Left kidney (tissue), 8 donors: ENCODE measurements around the gene MYL6B. TPM values are rescaled to one million over a fixed set of nuclear protein-coding genes. Genes with fewer than 3 reads are reported as not detected.
"Not testable (repeated sequence)": the region's sequence is repeated elsewhere in the genome, so short reads cannot be mapped to it uniquely, and the experiment has no call there.

Experiments
- DNase-seq: peaks from one replicate; pipeline ENCODE4 v3.0.0-alpha.2; 2013
- long read RNA-seq, 8 donors: transcript quantifications; one replicate each; lab custom pipeline, GENCODE V29; 2026
- polyA plus RNA-seq: library from polyadenylated mRNA; unstranded; fragments of 120-200 nt; gene quantifications from one replicate; pipeline ENCODE4 v1.2.1, GENCODE V29; 2013; ENCODE audit not compliant: insufficient read length

Gene MYL6B
- polyA plus RNA-seq, result 155 TPM
- long read RNA-seq, donor 1, transcript MYL6B-202 (2 exons, 887 nt), result minor isoform, 6 of 204 reads
- long read RNA-seq, donor 1, transcript MYL6B-208 (3 exons, 322 nt), result major isoform, 37 of 204 reads
- long read RNA-seq, donor 1, partial matches to known transcripts, result 121 of 204 reads
- long read RNA-seq, donor 1, other reads (novel, unspliced or antisense), result 34 of 204 reads
- long read RNA-seq, donor 2, transcript MYL6B-208 (3 exons, 322 nt), result major isoform, 26 of 146 reads
- long read RNA-seq, donor 2, partial matches to known transcripts, result 77 of 146 reads
- long read RNA-seq, donor 2, other reads (novel, unspliced or antisense), result 37 of 146 reads
- long read RNA-seq, donor 3, transcript MYL6B-208 (3 exons, 322 nt), result major isoform, 16 of 40 reads
- long read RNA-seq, donor 3, partial matches to known transcripts, result 0 of 40 reads
- long read RNA-seq, donor 3, other reads (novel, unspliced or antisense), result 20 of 40 reads
- long read RNA-seq, donor 4, partial matches to known transcripts, result 38 of 49 reads
- long read RNA-seq, donor 4, other reads (novel, unspliced or antisense), result 6 of 49 reads
- long read RNA-seq, donor 5, transcript MYL6B-208 (3 exons, 322 nt), result major isoform, 42 of 1,143 reads
- long read RNA-seq, donor 5, transcript MYL6B-205 (2 exons, 221 nt), result minor isoform, 5 of 1,143 reads
- long read RNA-seq, donor 5, transcript MYL6B-202 (2 exons, 887 nt), result minor isoform, 5 of 1,143 reads
- long read RNA-seq, donor 5, partial matches to known transcripts, result 786 of 1,143 reads
- long read RNA-seq, donor 5, other reads (novel, unspliced or antisense), result 299 of 1,143 reads
- long read RNA-seq, donor 6, transcript MYL6B-208 (3 exons, 322 nt), result major isoform, 38 of 152 reads
- long read RNA-seq, donor 6, partial matches to known transcripts, result 83 of 152 reads
- long read RNA-seq, donor 6, other reads (novel, unspliced or antisense), result 19 of 152 reads
- long read RNA-seq, donor 7, transcript MYL6B-208 (3 exons, 322 nt), result major isoform, 41 of 141 reads
- long read RNA-seq, donor 7, transcript MYL6B-205 (2 exons, 221 nt), result minor isoform, 5 of 141 reads
- long read RNA-seq, donor 7, transcript MYL6B-202 (2 exons, 887 nt), result minor isoform, 11 of 141 reads
- long read RNA-seq, donor 7, partial matches to known transcripts, result 20 of 141 reads
- long read RNA-seq, donor 7, other reads (novel, unspliced or antisense), result 59 of 141 reads
- long read RNA-seq, donor 8, transcript MYL6B-208 (3 exons, 322 nt), result major isoform, 8 of 33 reads
- long read RNA-seq, donor 8, partial matches to known transcripts, result 0 of 33 reads
- long read RNA-seq, donor 8, other reads (novel, unspliced or antisense), result 20 of 33 reads

DNA sequence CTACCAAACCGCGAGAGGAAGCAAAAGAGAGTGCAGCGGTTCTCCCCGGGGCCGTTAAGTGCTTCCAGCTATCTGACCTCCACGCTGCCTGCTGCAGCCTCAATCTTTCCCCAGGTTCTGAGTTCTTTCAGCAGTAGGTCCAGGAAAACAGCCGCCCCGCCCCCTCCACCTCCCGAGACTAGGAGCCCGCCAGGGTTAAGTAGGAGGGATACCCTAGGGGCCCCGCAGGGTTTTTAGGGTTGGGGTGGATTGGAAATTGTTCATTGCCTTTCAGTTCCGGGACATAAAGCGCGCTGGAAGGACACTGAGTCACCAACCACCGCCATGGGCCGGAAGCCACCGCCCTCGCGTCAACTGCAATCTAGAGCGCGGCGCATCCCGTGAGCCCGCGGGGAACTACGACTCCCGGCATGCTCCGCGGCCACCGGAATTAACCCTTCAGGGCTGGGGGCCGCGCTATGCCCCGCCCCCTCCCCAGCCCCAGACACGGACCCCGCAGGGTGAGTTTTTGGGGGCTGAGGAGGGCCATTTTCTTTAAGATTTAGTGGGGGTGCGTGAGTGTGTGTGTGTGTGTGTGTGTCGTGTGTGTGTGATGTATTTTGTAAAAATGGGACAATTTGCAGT, at the start of gene MYL6B:
Gene MYL6B, plus strand, starts transcription at position 456 of the 624 bp plus-strand sequence. CDS start 1,332 bp downstream, outside the sequence.
- DNase-seq, result peak; percentile 93

DNA sequence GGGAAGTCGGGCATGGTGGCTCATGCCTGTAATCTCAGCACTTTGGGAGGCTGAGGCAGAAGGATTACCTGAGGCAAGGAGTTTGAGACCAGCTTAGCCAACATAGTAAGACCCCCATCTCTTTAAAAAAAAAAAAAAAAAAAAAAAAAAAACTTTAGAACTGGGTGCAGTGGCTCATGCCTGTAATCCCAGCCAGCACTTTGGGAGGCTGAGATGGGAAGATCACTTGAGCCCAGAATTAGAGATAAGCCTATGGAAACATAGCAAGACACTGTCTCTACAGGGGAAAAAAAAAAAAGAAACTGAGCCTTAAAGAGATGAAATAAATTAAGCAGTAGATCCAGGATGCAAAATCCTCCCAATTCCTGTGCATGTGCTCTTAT, 49.7 kb upstream of the MYL6B start:
- no peak for DNase-seq

DNA sequence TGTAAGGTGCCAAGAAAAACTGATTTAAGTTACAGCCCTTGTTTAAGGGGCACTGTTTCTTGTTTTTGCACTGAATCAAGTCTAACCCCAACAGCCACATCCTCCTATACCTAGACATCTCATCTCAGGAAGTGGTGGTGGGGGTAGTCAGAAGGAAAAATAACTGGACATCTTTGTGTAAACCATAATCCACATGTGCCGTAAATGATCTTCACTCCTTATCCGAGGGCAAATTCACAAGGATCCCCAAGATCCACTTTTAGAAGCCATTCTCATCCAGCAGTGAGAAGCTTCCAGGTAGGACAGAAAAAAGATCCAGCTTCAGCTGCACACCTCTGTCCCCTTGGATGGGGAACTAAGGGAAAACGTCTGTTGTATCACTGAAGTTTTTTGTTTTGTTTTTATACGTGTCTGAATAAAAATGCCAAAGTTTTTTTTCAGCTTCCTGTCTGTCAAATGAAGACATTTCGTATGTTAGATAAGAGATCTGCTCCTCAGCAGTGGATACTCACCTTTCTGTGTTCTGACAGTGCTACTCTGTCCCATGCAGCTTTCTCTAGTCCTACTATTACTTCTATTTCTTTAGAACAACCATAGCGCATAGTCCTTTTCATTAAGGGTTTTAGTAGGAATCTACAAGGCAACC, 49.2 kb upstream of the MYL6B start:
- DNase-seq, result no peak

DNA sequence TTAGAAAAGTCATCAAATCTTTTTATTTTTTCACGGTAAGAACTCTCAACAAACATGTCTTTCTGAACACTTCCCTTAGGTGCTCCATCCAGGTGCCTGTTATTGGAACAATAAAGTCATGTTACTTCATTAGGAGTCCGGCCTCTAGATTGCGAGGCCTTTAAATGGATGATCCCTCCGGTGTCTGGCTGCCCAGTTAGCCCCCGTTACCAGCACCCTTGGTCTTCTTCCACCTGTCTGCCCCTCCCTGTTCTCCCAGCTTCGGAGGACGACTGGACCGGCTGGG, 48.6 kb upstream of the MYL6B start:
- no peak for DNase-seq

DNA sequence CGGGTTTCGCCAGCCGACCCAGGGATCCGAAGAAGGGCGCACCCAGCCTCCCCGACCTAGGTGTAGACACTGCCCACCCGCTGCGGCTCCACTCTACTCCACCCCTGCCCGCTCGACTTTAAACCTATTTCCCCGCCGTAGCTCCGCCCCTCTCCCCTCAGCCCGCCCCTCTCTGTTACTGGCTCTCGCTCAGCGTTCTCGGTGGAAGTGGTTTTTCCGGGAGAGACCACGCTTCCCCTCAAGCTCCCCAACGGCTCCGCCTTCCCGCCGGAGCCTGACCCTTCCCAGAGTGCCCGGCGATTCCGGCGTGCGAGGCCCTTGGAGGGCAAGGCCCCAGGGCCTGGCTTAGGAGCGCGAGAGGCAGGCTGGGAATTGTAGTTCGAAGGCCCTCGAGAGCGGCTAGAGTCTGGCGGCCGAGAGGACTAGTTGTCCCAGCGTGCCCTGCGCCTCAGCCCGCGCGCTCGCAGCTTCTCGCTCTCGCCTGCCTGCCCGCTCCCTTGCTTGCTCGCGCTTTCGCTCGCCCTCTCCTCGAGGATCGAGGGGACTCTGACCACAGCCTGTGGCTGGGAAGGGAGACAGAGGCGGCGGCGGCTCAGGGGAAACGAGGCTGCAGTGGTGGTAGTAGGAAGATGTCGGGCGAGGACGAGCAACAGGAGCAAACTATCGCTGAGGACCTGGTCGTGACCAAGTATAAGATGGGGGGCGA, 48.1 kb upstream of the MYL6B start, which contains the start of gene PA2G4:
Gene PA2G4, plus strand, starts transcription at position 451 of the 706 bp plus-strand sequence. Its CDS starts 179 bp downstream, at position 630.
- peak; percentile 99 for DNase-seq

DNA sequence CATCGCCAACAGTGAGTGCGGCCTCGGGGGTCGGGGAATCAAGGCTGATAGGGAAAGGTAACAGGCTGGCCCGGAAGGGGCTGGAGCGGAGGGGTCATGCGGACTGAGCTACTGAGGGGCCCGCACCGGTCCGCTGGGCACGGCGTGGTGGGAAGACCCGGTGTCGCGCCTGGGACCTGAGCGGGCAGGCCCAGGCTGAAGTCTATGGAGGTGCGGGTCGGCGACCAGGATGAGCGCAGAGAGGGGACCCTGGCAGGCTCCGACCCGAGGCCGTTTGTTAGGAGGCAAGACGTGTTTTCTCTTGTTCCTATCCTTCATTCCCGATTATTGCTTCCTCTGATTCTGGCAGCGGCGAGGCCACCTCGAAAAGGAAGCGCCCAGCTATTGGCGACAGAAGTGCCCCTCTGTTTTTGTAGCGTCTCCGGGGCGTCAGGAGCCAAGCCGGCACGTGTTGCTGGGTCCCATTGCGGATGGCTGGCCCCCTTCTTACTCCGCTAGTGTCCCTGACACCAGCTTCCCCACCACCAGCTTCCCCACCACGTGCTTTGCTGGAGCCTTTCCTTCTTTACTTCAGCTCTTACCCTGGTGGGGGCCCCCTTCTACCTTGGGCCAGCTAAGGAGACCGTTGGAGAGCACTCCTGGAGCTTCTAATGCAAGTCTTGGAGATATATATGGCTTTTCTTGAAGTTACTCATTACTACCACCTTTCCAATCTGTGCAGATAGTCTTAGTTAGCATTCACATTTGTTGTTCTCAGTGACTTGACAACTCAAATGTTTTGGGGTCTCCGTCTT, 47.4 kb upstream of the MYL6B start:
- no peak for DNase-seq

DNA sequence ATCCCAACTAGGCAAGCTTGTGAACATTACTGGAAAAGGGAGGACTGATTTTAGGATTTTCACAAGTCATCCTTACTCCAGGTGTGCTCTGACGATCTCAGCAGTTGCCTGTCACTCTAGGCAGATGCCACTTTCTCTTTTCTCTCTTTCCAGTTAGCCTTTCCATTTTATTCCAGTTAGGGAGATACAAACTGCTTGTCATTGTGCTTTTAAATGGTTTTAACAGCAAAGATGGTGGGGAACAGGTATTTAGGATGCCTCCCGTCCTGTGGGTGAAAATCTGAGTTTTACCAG, 46.8 kb upstream of the MYL6B start:
- no peak for DNase-seq

DNA sequence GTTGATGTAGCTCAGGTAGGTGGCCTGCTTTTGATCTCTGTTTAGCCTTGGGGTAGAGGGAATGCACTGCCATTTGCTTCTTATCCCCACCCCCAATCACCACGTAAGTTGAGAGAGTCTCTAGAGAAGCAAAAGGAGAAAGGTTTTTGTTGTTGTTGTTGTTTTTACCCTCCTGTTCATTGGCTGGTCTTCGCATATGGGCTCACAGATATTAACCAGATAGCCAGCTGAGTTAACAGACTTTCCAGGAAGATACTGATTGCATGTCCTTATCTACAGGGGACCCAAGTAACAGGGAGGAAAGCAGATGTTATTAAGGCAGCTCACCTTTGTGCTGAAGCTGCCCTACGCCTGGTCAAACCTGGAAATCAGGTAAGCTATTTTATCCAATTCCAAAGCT, 45.1 kb upstream of the MYL6B start:
- DNase-seq, result no peak

DNA sequence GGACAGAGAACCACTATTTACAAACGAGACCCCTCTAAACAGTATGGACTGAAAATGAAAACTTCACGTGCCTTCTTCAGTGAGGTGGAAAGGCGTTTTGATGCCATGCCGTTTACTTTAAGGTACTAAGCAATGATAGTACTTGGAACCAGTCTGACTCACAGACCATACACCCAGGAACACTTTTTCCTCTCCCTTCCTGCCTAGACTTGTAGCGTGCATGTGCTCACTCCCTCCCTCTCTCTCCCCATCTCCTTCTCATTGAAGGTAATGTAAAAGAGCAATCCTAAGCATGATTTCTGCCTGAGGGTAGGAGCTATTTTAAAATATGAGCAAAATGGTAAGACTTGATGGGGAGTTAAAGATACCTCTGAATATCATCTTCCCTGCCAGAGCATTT, 41.8 kb upstream of the MYL6B start:
- DNase-seq, result no peak

DNA sequence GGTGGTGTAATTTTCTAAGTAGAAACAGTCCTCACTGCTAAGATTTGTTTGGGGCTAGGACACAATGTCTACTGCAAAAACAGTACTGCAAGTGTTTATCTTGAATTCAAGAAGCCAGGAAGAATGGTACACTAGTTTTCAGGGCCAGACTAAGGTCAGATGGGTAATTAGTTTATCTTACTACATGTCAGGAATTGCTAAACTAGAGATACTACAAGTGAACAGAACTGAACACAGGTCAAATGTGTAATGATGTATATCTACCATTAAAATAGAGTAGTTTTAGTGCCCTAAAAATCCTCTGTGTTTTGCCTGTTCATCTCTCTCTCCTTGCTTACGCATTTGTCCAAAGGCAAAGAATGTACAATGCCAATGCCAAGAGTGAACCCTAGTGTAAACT, 38.3 kb upstream of the MYL6B start:
- DNase-seq, result no peak

DNA sequence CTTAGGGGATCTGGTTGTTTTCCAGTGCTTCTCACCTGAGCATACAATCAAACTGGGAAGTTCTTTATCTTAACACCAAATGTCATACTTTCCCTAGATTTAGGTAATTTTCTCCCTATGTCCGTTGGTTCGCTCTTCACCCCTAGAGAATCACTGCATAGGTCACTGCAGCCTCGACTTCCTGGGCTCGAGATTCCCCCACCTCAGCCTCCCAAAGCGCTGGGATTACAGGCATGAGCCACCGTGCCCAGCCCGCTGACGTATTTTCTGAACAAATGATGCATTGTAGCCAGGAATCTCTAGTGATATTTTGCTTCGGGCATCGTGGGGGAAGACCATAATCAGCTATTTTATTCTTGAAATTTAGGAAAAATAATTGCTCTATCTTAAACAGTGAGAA, 37.1 kb upstream of the MYL6B start:
- DNase-seq, result no peak

DNA sequence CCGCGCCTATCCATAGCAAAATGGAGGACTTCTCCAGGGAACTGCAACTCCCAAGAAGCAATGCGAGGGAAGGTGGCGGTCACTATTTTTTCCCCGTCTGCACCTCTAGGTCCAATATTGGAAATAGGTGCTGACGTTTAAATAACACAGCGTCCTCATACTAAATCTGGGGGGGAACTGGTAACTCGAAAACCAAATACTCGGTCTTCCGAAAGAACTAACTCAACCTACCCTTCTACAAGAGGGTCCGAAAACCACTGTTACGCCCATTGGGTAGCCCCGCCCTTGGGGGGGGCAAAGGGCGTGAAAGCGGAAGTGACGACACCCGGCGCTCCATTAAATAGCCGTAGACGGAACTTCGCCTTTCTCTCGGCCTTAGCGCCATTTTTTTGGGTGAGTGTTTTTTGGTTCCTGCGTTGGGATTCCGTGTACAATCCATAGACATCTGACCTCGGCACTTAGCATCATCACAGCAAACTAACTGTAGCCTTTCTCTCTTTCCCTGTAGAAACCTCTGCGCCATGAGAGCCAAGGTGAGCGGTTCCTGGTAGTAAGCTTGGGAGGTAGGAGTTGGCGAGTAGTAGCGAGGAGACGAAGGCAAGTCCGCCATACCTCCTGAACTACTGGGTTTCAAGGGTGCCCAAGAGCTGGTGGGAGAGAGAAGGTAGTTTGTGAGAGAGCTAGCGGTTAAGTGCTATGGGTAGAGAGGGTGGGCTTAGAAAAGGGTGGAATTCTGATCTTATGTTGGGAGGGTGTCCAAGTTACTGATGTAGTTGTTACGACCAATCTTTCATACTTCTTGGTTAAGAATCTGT, 35.9 kb upstream of the MYL6B start, which contains the start of gene RPL41:
Gene RPL41, plus strand, starts transcription at position 367 of the 815 bp plus-strand sequence.
- peak; percentile 98 for DNase-seq

DNA sequence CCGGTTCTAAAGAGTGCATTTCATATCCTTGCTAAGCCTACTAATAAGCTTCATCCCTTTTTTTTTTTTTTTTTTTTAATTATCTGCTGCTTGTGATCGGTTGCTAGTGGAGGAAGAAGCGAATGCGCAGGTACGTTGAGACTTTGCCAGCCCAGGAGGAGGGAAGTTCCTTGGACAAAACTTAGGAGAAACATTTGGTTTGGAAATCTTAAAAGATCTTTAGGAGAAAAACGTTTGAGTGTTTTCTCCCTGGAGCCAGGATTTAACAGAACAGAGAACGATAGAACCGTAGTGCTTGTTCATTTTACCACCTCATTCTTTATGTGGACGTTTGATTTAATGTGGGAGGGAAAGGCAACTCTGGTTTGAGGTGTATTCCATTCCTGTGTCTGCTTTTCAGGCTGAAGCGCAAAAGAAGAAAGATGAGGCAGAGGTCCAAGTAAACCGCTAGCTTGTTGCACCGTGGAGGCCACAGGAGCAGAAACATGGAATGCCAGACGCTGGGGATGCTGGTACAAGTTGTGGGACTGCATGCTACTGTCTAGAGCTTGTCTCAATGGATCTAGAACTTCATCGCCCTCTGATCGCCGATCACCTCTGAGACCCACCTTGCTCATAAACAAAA, 35.2 kb upstream of the MYL6B start:
- not testable (repeated sequence) for DNase-seq

DNA sequence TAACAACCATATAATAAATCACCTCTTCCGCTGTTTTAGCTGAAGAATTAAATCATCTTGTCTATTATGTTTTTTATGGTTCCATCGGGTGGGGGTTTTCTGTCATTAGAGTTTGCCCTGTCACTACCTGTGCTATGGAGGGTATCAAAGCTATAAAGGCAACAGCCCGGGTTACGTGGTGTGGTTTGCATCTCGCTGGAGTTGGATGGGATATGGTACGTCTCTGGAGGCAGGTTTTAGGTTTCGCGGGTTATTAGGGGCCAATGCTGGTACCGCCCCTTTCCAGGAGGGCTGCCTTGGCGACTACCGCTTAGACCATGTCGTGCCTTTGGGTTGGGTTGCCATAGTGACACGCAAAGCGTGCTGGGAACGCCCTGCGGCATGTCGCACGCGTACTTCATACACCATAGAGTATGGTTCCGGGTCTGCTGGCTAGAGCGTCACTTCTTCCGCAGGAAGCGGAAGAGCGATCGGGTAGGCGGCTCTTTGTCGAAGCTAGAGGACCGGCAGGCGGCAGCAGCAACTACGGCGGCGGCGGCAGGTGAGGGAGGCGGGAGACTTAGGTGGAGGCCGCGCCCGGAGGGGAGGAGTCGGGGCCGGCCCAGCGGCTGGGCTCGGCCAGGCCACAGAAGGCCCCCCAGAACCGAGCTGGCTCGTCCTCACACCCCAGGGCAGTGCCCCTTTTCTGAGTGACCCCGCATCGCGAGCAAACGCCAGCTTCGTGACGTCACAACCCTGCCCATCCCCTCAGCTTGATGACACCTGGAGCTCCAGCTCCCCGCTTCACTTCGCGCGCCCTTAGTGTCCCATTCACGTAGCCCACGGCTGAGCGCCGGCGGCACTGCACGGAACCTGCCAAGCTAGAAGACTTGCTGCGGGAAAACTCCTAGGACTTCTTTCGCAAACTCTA, 34.4 kb upstream of the MYL6B start, which contains the start of gene ZC3H10:
Gene ZC3H10, plus strand, starts transcription at position 489 of the 910 bp plus-strand sequence. CDS start 2,297 bp downstream, outside the sequence.
- peak; percentile 98 for DNase-seq

DNA sequence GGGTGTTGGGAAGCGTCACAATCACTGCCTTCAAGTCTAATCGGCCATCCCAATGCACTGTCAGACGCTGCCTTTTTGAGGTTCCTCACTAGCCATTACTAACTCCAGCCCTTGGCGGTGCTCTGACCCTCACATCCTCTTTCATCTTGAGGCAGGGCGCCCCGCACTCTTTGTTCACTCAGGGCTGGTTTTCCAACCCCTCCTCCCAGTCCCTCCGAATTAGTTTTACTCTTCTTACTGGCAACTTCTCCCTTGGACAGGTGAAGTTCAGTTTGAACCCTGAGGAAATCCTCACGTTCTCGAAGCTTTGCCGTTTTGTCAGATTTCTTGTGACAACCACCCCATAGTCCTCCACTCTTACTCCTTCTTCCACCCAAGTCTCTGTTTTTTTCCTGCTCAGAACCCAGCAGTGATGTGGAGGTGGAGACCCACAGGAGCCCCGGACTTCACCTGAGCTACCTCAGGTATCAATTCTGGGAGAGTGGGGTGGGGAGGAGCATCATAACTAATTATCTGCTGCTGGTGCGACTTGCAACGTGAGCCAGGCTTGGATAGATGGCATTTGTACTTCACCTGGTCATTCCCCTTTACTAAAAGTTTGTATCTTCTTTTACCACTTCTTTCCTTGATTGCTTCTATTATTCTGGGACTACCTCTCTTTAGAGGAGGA, 33.6 kb upstream of the MYL6B start:
- no peak for DNase-seq

DNA sequence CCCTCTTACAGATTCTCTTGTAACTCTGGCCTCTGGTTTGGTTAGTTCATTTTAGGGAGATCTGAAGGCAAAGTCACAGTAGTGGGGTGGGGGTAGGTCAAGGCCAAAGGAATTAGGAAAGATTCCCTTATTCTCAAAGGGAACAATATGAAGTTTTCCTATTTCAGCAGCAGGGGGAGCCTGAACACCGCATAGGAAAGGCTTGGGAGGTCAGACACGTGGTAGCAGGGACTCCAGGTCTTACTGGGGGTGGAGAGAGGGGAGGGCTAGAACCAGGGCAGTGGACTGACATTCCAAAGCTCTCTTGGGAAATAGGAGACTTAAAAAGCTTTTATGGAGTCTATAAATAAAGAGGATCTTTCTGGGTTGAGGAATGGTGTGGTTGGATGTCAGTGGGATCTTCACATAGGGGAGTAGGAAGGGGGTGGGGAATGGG, 33.0 kb upstream of the MYL6B start:
- peak; percentile 88 for DNase-seq
